Epithelial cell of prostate (primary cell): ENCODE measurements around the gene POU3F1.

Experiments
- DNase-seq: peaks from one replicate; pipeline ENCODE4 v3.0.0-alpha.2; 2011; ENCODE audit warnings: low read depth, low spot score
- H3K27ac ChIP-seq: fragments of 450-650 bp; 2 replicates; pipeline ENCODE4 v1.5.1; 2017; ENCODE audit warnings: mild to moderate bottlenecking

Gene POU3F1

GRCh38 chr1:38046333-38046883 is at the start of gene POU3F1:
Gene POU3F1 (minus strand): TSS chr1:38046793. CDS start chr1:38046743, 50 bp downstream.
- DNase-seq = no peak
- peak within 1 kb of the TSS; percentile 17 for H3K27ac ChIP-seq

- DNase-seq = no peak
- H3K27ac ChIP-seq = no peak overlapping the region
These were observed 48.9 kb upstream of the POU3F1 start for GRCh38 chr1:38095454-38095931.

GRCh38 chr1:38094711-38095290 is 48.2 kb upstream of the POU3F1 start:
- DNase-seq = no peak
- no peak overlapping the region for H3K27ac ChIP-seq

- no peak for DNase-seq
- no peak overlapping the region for H3K27ac ChIP-seq
These were observed 47.3 kb upstream of the POU3F1 start for GRCh38 chr1:38093569-38094520.

- DNase-seq = no peak
- no peak overlapping the region for H3K27ac ChIP-seq
These were observed 45.7 kb upstream of the POU3F1 start for GRCh38 chr1:38092256-38092655.

GRCh38 chr1:38090796-38091195 is 44.2 kb upstream of the POU3F1 start:
- no peak for DNase-seq
- H3K27ac ChIP-seq = no peak overlapping the region

- DNase-seq = no peak
- H3K27ac ChIP-seq = no peak overlapping the region
These were observed 43.2 kb upstream of the POU3F1 start for GRCh38 chr1:38089712-38090360.

- no peak for DNase-seq
These were observed 42.2 kb upstream of the POU3F1 start for GRCh38 chr1:38088791-38089190.

GRCh38 chr1:38088366-38088765 is 41.8 kb upstream of the POU3F1 start:
- no peak overlapping the region for H3K27ac ChIP-seq
- no peak for DNase-seq

More at GRCh38 chr1:38088791-38089190, 42.2 kb upstream of the POU3F1 start:
- no peak overlapping the region for H3K27ac ChIP-seq

- DNase-seq = no peak
- H3K27ac ChIP-seq = no peak overlapping the region
These were observed 41.1 kb upstream of the POU3F1 start for GRCh38 chr1:38087676-38088075.

GRCh38 chr1:38085666-38086330 is 39.2 kb upstream of the POU3F1 start:
- no peak for DNase-seq
- no peak overlapping the region for H3K27ac ChIP-seq

GRCh38 chr1:38084700-38085099 is 38.1 kb upstream of the POU3F1 start:
- H3K27ac ChIP-seq = no peak overlapping the region
- DNase-seq = no peak

GRCh38 chr1:38084113-38084512 is 37.5 kb upstream of the POU3F1 start:
- DNase-seq = no peak
- H3K27ac ChIP-seq = no peak overlapping the region

GRCh38 chr1:38083541-38083940 is 36.9 kb upstream of the POU3F1 start:
- H3K27ac ChIP-seq = no peak overlapping the region
- no peak for DNase-seq

GRCh38 chr1:38082769-38083263 is 36.2 kb upstream of the POU3F1 start:
- no peak for DNase-seq
- H3K27ac ChIP-seq = no peak overlapping the region

GRCh38 chr1:38079019-38079418 is 32.4 kb upstream of the POU3F1 start:
- no peak for DNase-seq

GRCh38 chr1:38077523-38078147 is 31.0 kb upstream of the POU3F1 start:
- DNase-seq = no peak
- no peak overlapping the region for H3K27ac ChIP-seq

More at GRCh38 chr1:38079019-38079418, 32.4 kb upstream of the POU3F1 start:
- H3K27ac ChIP-seq = no peak overlapping the region

GRCh38 chr1:38076455-38076854 is 29.9 kb upstream of the POU3F1 start:
- no peak for DNase-seq
- no peak overlapping the region for H3K27ac ChIP-seq

- H3K27ac ChIP-seq = no peak overlapping the region
These were observed 29.4 kb upstream of the POU3F1 start for GRCh38 chr1:38076038-38076437.

More at GRCh38 chr1:38076038-38076437, 29.4 kb upstream of the POU3F1 start:
- no peak for DNase-seq
